SU-DHL-6 (cell line): Measurements from ENCODE around the gene TOM1L2.

Source experiments
- H2AFZ ChIP-seq: fragments of 200-600 bp; sonication (generic); 2 replicates; pipeline ENCODE4 v1.6.1; 2014; ENCODE audit warnings: low read depth, mild to moderate bottlenecking, moderate library complexity, mixed read lengths, antibody characterized with exemption, low read length; ENCODE audit not compliant: severe bottlenecking
- H3F3A ChIP-seq: fragments of 200-600 bp; shearing (Covaris generic); 2 replicates; pipeline ENCODE4 v1.6.0; 2016; ENCODE audit warnings: antibody characterized with exemption, mild to moderate bottlenecking; ENCODE audit not compliant: insufficient read depth
- H3K27ac ChIP-seq: fragments of 200-600 bp; sonication (generic); 2 replicates; pipeline ENCODE4 v1.5.1; 2016; ENCODE audit warnings: low read depth, mild to moderate bottlenecking, low read length, moderate library complexity, mixed read lengths
- H3K27me3 ChIP-seq: fragments of 200-600 bp; sonication (generic), shearing (Covaris generic); 2 replicates; pipeline ENCODE4 v1.6.0; 2014; ENCODE audit warnings: mild to moderate bottlenecking, low read length
- H3K36me3 ChIP-seq: fragments of 200-600 bp; sonication (generic); 2 replicates; pipeline ENCODE4 v1.6.1; 2014; ENCODE audit warnings: mild to moderate bottlenecking, low read length, mixed read lengths
- H3K4me2 ChIP-seq: fragments of 300-600, 200-600 bp; shearing (Covaris generic), sonication (generic); 2 replicates; pipeline ENCODE4 v1.6.0; 2014; ENCODE audit warnings: low read length, low read depth, mild to moderate bottlenecking; ENCODE audit not compliant: poor library complexity, severe bottlenecking
- H3K4me3 ChIP-seq: fragments of 200-600 bp; sonication (generic); 2 replicates; pipeline ENCODE4 v1.5.1; 2014; ENCODE audit warnings: antibody characterized with exemption, low read length, mild to moderate bottlenecking, mixed read lengths; ENCODE audit not compliant: insufficient read depth, poor library complexity, severe bottlenecking
- H3K79me2 ChIP-seq: fragments of 200-600 bp; sonication (generic); 2 replicates; pipeline ENCODE4 v1.6.1; 2014; ENCODE audit warnings: mild to moderate bottlenecking, low read length, moderate library complexity; ENCODE audit not compliant: insufficient read depth
- H3K9ac ChIP-seq: fragments of 200-600 bp; sonication (generic); 2 replicates; pipeline ENCODE4 v1.7.0; 2014; ENCODE audit warnings: mild to moderate bottlenecking, low read length
- H3K9me2 ChIP-seq: fragments of 200-600 bp; sonication (generic); replicated peaks from 2 replicates; pipeline ENCODE4 v1.6.1; 2014; ENCODE audit warnings: low read length; ENCODE audit not compliant: insufficient read depth
- H3K9me3 ChIP-seq: fragments of 200-600 bp; sonication (generic); 2 replicates; pipeline ENCODE4 v1.6.1; 2014; ENCODE audit warnings: low read length, mixed read lengths; ENCODE audit not compliant: insufficient read depth
- H4K20me1 ChIP-seq: fragments of 200-600 bp; sonication (generic); 2 replicates; pipeline ENCODE4 v1.6.1; 2014; ENCODE audit warnings: low read depth, mild to moderate bottlenecking, antibody characterized with exemption, low read length, moderate library complexity, mixed read lengths
- EZH2phosphoT487 ChIP-seq: fragments of 200-600 bp; sonication (generic), shearing (Covaris generic); conservative IDR thresholded peaks from 2 replicates; pipeline ENCODE4 v1.6.1; 2018; ENCODE audit warnings: mild to moderate bottlenecking, antibody characterized with exemption, low read length, moderate library complexity, mixed read lengths
- TF ChIP-seq, protein P1 (sequence below): fragments of 200-600 bp; sonication (generic); IDR thresholded peaks from one replicate; pipeline ENCODE4 v1.5.1; 2017; ENCODE audit warnings: antibody characterized with exemption, mild to moderate bottlenecking, low read length, moderate library complexity; ENCODE audit not compliant: insufficient read depth, poor library complexity, severe bottlenecking

TOM1L2 gene

DNA sequence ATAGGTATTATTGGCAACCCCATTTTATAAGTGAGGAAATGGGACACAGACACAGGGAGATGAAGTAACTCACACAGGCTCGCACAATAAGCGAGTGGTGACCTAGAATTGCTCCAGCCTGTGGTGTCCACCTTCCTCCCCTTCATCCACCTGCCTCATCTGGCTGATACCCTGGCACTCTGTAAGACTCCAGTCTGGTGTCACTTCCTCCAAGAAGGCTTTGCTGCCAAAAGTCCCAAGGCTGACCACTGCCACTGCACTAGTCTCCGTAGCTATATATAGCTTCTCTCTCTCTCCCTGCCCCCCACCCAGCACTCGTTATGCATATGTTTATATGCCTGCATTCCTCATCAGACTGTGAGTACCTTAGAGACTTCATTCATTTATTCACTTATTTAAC lies 69.3 kb downstream of the TOM1L2 start:
- Histone ChIP-seq H3K79me2 (no peaks in the 10 kb centered on the region), H3K9ac (no peak overlapping the region), H3K27ac (no peak overlapping the region), H3K9me3 (no peaks in the 10 kb centered on the region), H3K4me2 (no peak overlapping the region), H3K9me2 (no peaks in the 10 kb centered on the region), H3K4me3 (no peak overlapping the region), H2AFZ (no peak overlapping the region), H4K20me1 (no peaks in the 10 kb centered on the region), H3K27me3 (no peaks in the 10 kb centered on the region), H3F3A (no peaks in the 10 kb centered on the region), H3K36me3 (no peaks in the 10 kb centered on the region)
- TF ChIP-seq, protein P1, sequence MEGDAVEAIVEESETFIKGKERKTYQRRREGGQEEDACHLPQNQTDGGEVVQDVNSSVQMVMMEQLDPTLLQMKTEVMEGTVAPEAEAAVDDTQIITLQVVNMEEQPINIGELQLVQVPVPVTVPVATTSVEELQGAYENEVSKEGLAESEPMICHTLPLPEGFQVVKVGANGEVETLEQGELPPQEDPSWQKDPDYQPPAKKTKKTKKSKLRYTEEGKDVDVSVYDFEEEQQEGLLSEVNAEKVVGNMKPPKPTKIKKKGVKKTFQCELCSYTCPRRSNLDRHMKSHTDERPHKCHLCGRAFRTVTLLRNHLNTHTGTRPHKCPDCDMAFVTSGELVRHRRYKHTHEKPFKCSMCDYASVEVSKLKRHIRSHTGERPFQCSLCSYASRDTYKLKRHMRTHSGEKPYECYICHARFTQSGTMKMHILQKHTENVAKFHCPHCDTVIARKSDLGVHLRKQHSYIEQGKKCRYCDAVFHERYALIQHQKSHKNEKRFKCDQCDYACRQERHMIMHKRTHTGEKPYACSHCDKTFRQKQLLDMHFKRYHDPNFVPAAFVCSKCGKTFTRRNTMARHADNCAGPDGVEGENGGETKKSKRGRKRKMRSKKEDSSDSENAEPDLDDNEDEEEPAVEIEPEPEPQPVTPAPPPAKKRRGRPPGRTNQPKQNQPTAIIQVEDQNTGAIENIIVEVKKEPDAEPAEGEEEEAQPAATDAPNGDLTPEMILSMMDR = no peak
- no peak for TF ChIP-seq EZH2phosphoT487

DNA sequence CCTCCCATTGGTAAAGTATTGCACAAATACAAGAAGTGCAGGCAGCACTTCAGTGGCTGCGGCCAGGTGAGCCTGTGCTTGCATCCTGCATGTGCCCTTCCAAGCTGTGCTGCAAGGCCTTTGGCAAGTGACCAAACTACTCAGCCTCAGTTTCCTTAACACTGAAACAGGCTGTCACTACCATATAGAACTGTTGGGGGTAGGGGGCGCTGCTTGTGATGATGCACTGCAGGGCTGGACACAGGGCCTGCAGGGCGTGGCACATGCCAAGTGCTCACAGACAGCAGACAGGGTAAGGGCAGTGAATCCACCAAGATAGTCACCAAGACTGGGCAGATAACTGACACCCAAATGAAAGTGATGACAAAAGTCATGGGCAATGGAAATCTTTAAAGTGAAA lies 69.8 kb downstream of the TOM1L2 start:
- no peak overlapping the region for H3K4me2 ChIP-seq
- no peak for TF ChIP-seq EZH2phosphoT487
- TF ChIP-seq, protein P1 = no peak

DNA sequence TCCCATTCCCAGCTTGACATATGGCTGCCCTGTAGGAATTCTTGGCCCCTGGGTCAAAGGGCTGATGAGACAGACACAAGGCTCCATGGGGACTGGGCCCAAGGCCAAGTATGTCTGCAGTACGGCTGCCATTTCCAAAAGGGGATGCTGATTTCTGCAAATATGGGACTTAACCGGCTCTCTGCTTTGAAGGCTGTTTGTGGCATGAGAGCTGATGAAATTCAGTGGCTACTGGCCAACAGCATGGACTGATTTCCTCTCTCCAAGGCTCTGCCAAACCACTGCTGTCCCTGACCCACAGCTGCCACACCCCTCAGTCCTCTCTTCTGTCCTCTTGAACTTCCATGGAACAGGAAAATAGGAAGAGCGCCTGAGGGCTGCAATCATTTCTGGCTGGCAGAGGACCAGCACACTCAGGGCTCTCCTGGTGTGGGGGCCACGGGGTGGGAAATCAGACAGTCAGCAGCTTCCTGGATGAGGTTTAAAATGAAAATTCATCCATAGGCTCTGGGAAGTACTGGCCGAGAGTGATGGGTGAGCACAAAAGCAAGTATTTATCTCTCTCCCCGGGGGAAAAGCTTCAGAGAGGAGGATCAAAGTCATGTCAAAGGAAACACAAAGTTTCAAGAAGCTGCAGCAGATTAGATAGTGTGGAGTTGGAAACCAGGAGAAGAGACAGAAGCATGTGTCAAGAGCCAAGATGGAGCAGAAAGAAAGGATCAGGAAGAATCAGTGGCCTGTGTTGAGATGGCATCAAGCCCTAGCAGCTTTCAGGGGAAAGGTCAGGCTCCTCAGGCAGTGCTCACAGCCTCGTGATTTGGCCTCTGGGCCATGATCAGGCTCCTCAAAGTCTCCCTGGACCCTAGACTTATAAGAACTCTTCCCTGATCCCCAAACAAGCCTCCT lies 71.3 kb downstream of the TOM1L2 start:
- Histone ChIP-seq H2AFZ (no peak overlapping the region), H4K20me1 (no peaks in the 10 kb centered on the region), H3K36me3 (no peaks in the 10 kb centered on the region), H3K27ac (no peak overlapping the region), H3K4me3 (no peak overlapping the region), H3K79me2 (no peaks in the 10 kb centered on the region), H3K4me2 (no peak overlapping the region), H3K9me3 (no peaks in the 10 kb centered on the region), H3K9ac (no peak overlapping the region), H3K27me3 (no peaks in the 10 kb centered on the region), H3F3A (no peaks in the 10 kb centered on the region), H3K9me2 (no peaks in the 10 kb centered on the region)
- TF ChIP-seq, protein P1 = no peak
- no peak for TF ChIP-seq EZH2phosphoT487

More for the DNA sequence above, 69.8 kb downstream of the TOM1L2 start:
- Histone ChIP-seq H3K79me2 (no peaks in the 10 kb centered on the region), H2AFZ (no peak overlapping the region), H3K27me3 (no peaks in the 10 kb centered on the region), H3K9me3 (no peaks in the 10 kb centered on the region), H3K36me3 (no peaks in the 10 kb centered on the region), H3K27ac (no peak overlapping the region), H3K9me2 (no peaks in the 10 kb centered on the region), H3F3A (no peaks in the 10 kb centered on the region), H3K9ac (no peak overlapping the region), H4K20me1 (no peaks in the 10 kb centered on the region), H3K4me3 (no peak overlapping the region)
